GM10847 (cell line): ENCODE data around the gene DAAM2.

Experiments used
- POLR2A ChIP-seq: IDR thresholded peaks from 2 replicates; pipeline ENCODE4 v1.6.1; 2011; ENCODE audit not compliant: insufficient read length; ENCODE audit errors: extremely low read depth

The DAAM2 gene

DNA sequence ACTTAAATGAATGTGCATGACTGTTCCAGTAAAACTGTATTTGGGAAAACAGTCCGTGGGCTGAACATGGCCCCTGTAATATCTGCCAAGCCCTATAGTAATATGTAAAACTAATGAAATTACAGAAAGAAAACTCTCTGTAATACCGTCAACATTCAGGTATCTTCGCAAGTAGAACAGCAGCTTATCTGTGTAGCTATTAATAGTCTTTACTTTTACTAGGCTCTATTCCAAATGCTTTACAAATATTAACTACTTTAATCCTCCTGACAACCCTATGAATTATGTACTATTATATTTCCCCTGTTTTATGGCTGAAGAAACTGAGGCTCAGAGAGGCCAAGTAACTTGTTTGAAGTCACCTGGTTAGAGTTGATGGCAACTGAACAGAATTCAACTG is 57.1 kb downstream of the DAAM2 start:
- no peak for TF ChIP-seq POLR2A

DNA sequence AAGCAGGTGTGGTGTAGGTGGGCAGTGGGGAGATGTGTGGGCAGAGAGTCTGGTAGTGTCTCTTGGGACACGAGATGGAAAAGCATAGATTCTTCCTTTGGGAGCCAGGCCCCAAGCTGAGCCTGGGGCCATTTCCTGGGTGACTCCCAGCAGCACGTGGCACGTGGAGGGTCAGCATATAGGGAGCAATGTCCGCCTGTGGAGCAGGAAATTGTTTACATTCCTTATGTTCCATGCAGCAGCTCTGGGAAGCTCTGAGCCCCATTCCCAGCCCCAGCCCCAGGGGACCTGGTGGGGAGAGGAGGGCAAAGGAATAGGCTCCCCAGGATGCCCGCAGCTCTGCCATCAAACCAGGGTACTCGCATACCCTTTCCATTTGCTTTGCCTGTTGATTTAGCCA is 57.6 kb downstream of the DAAM2 start:
- TF ChIP-seq POLR2A: no peak

- TF ChIP-seq POLR2A: no peak
Measured at GRCh38 chr6:39850736-39851297, 58.6 kb downstream of the DAAM2 start.

GRCh38 chr6:39851331-39851730 is 59.2 kb downstream of the DAAM2 start:
- TF ChIP-seq POLR2A: no peak

- TF ChIP-seq POLR2A: no peak
Measured at GRCh38 chr6:39852324-39852723, 60.1 kb downstream of the DAAM2 start.

DNA sequence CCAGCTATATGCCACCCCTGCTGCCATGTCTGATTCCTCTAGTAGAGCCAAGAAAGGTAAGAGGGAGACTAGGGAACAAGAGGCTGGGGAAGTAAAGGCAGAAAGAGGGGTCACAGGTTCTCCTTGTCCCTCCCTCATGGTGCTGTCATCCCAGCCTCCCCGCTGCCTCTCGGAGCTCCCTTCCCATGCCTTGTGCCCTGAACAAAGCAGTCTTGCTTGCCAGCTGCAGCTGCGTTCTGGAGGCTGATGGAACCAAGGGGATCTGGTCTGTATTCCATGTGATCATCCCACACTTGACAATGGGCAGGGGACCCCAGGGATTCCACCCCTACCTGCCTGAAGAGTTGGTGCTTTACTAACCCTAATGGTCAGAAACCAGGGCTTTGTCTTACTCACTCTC is 61.4 kb downstream of the DAAM2 start:
- no peak for TF ChIP-seq POLR2A

DNA sequence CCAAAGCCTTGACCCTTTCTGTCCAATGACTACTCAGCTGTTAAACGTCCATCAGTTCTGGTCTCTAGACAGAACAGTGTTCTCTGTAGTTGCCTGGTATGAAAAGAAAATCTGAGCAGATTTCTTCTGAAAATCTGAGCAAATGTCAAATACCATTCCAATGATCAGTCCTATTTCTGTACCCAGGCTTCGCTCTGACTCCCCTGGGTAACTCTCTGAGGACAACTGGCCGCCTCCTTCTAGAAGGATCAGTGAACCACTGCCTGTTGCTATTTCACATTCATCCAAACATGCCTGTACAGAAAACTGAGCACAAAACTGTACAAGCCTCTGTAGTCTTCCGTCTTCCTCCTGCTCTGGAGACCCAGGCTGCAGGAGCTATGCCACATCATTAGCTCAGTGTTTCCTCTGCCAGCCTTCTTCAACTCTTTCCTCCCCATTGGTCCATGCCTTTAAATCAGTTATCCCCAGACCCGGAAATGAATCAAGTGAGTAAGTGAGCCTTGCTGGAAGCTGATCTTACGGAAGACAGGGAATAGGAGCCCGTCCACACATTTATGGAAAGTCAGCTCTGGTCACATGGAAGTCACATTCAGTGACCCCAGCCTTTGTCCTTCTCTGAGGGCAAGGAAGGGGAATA is 63.3 kb downstream of the DAAM2 start:
- no peak for TF ChIP-seq POLR2A

GRCh38 chr6:39859025-39859424 is 66.8 kb downstream of the DAAM2 start:
- TF ChIP-seq POLR2A: no peak

- no peak for TF ChIP-seq POLR2A
Measured at GRCh38 chr6:39861663-39862062, 69.5 kb downstream of the DAAM2 start.

DNA sequence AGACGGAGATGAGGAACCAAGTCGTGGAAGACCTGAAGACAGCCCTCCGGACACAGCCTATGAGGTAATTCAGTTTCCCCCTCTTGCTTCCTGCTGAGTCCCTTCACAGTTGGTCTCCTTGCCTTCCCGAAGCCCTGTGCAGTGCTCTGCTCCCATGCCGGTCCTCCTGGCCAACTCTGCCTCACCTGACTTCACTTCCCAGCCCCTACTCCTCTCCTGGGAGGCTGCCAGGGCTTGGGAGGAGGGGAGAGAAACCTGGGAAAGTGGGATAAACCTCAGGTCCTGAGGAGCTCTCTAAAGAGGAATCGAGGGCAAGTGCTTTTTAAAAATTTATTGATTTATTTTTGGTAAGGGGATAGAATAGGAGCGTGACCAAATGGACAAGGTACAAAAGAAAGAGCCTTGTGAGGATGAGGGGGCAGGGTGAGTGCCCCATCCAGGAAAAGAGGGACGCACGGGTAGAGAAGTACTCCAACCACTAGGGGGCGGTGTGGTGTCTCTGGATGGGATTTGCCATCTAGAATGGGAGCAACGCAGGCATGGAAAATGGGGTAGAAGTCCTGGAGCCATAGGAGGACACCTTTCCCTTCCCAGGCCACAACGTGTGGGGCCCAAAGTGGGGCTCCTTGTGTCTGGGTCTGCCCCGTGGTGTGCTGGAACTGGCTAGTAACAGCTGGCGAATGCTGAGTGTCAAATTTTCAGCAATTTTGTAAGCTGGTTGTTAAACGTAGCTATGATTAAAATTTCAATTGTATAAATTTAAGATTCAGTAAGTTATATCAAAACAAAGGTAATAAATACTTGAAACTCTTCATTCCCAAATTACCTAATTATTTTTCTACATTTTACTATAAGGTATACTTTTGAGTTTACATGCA is 73.1 kb downstream of the DAAM2 start:
- no peak for TF ChIP-seq POLR2A

DNA sequence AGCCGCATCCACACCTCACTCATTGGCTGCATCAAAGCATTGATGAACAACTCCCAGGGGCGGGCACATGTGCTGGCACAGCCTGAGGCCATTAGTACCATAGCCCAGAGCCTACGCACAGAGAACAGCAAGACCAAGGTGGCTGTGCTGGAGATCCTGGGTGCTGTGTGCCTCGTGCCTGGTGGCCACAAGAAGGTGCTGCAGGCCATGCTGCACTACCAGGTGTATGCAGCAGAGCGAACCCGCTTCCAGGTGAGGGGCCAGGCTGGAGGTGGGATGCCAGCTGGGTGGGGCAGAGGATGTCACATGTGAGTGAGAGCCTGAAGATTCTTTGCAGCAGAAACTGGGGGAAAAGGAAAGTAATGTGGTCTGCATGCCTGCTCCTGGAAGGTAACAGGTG is 75.4 kb downstream of the DAAM2 start:
- TF ChIP-seq POLR2A: no peak

DNA sequence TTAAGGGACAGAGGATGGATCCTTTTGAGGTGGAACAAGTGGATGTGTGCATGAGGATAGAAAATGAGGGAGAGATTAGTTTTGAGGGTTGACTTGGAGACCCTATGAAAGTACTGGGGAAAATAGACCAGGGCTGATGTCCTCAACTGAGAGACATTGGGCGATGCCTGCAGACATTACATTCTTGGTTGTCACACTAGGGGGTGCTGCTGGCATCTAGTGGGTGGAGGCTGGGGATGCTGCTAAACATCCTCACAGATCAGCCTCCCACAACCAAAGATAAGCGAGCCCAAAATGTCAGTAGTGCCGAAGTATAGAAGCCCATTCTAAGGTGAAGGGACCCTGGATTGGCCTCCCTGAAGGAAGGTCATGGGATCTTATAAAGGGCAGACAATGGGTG is 78.8 kb downstream of the DAAM2 start:
- no peak for TF ChIP-seq POLR2A

DNA sequence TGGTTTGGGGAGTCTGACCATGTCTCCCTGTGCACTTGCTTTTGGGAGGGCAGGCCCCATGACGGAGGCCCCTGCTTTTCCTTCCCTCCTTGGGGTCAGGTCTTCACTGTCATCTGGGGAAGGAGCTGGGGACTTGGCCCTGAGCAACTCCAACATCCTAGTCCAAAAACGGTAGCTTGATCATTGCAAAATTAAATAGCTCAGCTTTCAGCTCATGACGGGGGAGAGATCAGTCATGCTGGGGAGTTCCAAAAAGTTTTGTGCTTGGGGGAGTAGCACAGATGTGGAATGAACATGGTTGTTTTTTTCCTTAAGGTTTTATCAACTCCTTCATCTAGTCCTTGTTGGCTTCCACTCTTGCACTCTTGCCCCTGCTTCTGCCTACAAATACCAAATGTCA is 81.3 kb downstream of the DAAM2 start:
- no peak for TF ChIP-seq POLR2A

- no peak for TF ChIP-seq POLR2A
Measured at GRCh38 chr6:39876111-39876510, 83.9 kb downstream of the DAAM2 start.

- TF ChIP-seq POLR2A: no peak
Measured at GRCh38 chr6:39876826-39877225, 84.7 kb downstream of the DAAM2 start.

DNA sequence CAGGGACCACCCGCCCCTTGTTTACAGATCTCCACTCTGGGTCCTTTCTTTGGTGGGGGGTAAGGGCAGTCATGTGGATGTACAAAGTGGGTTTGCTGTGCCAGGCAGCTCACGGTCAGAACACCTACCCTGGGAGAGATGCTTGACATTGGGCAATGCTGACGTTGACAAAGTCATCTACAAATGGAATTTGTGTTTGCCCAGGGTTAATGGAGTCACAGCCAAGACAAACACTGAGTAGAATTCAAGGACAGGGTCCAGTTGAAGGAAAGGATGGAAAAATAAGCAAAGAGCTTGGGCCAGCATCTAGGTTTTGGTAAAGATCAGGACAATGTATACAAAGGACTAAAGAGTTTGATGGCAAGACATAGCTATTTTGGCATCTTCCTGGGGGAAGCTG is 87.4 kb downstream of the DAAM2 start:
- TF ChIP-seq POLR2A: no peak
